ENCODE data around the gene COQ5. TPM values are rescaled to one million over a fixed set of nuclear protein-coding genes. Genes with fewer than 3 reads are reported as not detected.

The COQ5 gene
- total RNA-seq, 1 experiment from 2014 or later: 34.1 TPM

DNA sequence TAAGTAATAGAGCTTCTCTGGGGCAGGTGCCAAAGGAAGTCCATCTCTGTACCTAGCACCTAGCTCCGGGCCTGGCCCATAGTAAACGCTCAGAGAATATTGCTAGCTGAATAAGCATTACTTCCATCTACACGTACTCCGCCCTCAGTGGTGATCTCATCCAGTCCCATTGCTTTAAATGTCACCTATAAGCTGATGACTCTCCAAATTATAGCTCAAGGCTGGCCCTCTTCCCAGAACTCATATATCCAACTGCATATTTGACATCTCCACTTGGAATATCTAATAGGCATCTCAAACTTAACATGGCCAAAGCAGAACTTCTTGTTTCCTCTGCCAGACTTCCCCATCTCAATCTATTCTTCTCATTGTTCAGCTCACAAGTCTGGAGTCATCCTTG lies 39.9 kb downstream of the COQ5 start:
- DNase-seq (ENCODE audit: low read depth, low spot score): no peak
- RAD21 ChIA-PET (ENCODE audit: low non-redundant PET in 1 of 2, low total read pairs in 2 of 2, uncharacterized antibody in 2 of 2, unreplicated experiment in 2 of 2): no interaction called here
- Histone ChIP-seq H3K4me3 (replicated peaks in 1 of 2; ENCODE audit: low read depth in 1 of 2, low read length in 2 of 2) (no peak overlapping the region), H3K79me2 (ENCODE audit: insufficient read depth, low read length) (0 out of 2 replicates have a peak, but pooled peaks cover 3% of the 10 kb centered on the region), H3K27ac (ENCODE audit: low read depth, low read length) (no peak overlapping the region), H3K27me3 (ENCODE audit: insufficient read depth, low read length) (no peaks in the 10 kb centered on the region), H3K4me1 (ENCODE audit: control insufficient read depth in 1 of 2, insufficient read depth in 2 of 2, low read length in 2 of 2) (no peaks in the 10 kb centered on the region), H3K4me2 (ENCODE audit: low read length) (no peak overlapping the region), H3K9me2 (ENCODE audit: insufficient read depth) (no peaks in the 10 kb centered on the region), H3K9ac (ENCODE audit: low read length) (no peak overlapping the region), H3K9me3 (ENCODE audit: control insufficient read depth in 1 of 2, insufficient read depth in 1 of 2, low read depth in 1 of 2, low read length in 2 of 2) (no peaks in the 10 kb centered on the region), H3K36me3 (ENCODE audit: control insufficient read depth in 1 of 2, insufficient read depth in 2 of 2, low read length in 2 of 2) (no peaks in the 10 kb centered on the region; a peak in 2 of 4 replicates), H2AFZ (ENCODE audit: low read depth, low read length, poor library complexity, severe bottlenecking) (no peak overlapping the region), H4K20me1 (ENCODE audit: insufficient read depth) (no peaks in the 10 kb centered on the region)
- ATAC-seq: no peak
- POLR2A ChIA-PET: no interaction called here
- no peak for TF ChIP-seq ZNF274 (IDR thresholded peaks at IDR 0.05; ENCODE audit: low read depth, low read length)
- no peak for TF ChIP-seq CEBPB (IDR thresholded peaks at IDR 0.05; ENCODE audit: low read depth)
- TF ChIP-seq SRF (IDR thresholded peaks at IDR 0.05; ENCODE audit: low read depth): no peak
- TF ChIP-seq POLR2AphosphoS5 (IDR thresholded peaks at IDR 0.05; ENCODE audit: low read depth, low read length): no peak
- TF ChIP-seq, protein P1, sequence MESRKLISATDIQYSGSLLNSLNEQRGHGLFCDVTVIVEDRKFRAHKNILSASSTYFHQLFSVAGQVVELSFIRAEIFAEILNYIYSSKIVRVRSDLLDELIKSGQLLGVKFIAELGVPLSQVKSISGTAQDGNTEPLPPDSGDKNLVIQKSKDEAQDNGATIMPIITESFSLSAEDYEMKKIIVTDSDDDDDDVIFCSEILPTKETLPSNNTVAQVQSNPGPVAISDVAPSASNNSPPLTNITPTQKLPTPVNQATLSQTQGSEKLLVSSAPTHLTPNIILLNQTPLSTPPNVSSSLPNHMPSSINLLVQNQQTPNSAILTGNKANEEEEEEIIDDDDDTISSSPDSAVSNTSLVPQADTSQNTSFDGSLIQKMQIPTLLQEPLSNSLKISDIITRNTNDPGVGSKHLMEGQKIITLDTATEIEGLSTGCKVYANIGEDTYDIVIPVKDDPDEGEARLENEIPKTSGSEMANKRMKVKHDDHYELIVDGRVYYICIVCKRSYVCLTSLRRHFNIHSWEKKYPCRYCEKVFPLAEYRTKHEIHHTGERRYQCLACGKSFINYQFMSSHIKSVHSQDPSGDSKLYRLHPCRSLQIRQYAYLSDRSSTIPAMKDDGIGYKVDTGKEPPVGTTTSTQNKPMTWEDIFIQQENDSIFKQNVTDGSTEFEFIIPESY (IDR thresholded peaks at IDR 0.05; ENCODE audit: extremely low read depth, insufficient replicate concordance, low read length): no peak
- no peak for TF ChIP-seq SP1 (IDR thresholded peaks at IDR 0.05; ENCODE audit: low read depth)
- no peak for TF ChIP-seq EGR1 (IDR thresholded peaks at IDR 0.05; ENCODE audit: low read depth)
- CTCF ChIA-PET: no interaction called here
- BruUV-seq (replicated peaks): no TSS peak
- intact Hi-C loops (cut with micrococcal nuclease): no loop called here

DNA sequence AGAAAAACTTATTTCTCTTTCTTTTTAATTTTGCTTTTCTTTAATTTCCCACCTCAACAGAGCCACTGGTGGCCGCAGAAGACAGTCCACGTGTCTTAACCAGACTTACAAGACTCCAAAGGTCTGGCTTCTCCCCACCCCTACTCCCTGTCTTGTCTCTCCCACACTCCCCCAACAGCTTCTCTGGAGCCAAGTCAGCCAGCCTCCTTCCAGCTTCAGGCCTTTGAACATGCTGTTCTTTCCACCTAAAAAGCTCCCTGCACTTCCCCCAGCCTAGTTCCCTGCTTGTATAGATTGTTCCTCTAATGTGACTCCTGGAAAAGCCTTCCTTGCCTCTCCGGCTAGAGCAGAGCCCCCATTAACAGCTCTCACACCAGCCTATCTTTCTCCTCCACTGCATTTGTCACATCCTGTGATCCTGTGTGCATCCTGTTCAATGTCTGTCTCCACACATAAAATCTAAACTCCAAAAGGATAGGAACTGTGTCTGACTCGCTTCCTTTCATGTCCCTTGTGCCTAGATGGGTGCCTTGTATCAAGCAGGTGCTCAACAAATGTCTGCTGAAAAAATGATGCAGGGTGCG lies 40.8 kb downstream of the COQ5 start:
- Histone ChIP-seq H3K36me3 (ENCODE audit: control insufficient read depth in 1 of 2, insufficient read depth in 2 of 2, low read length in 2 of 2) (no peaks in the 10 kb centered on the region; a peak in 2 of 4 replicates), H3K9ac (ENCODE audit: low read length) (no peak overlapping the region), H3K27me3 (ENCODE audit: insufficient read depth, low read length) (no peaks in the 10 kb centered on the region), H2AFZ (ENCODE audit: low read depth, low read length, poor library complexity, severe bottlenecking) (no peak overlapping the region), H3K9me3 (ENCODE audit: control insufficient read depth in 1 of 2, insufficient read depth in 1 of 2, low read depth in 1 of 2, low read length in 2 of 2) (no peaks in the 10 kb centered on the region), H3K4me1 (ENCODE audit: control insufficient read depth in 1 of 2, insufficient read depth in 2 of 2, low read length in 2 of 2) (no peaks in the 10 kb centered on the region), H3K79me2 (ENCODE audit: insufficient read depth, low read length) (0 out of 2 replicates have a peak, but pooled peaks cover 3% of the 10 kb centered on the region), H3K4me3 (replicated peaks in 1 of 2; ENCODE audit: low read depth in 1 of 2, low read length in 2 of 2) (no peak overlapping the region), H4K20me1 (ENCODE audit: insufficient read depth) (no peaks in the 10 kb centered on the region), H3K27ac (ENCODE audit: low read depth, low read length) (no peak overlapping the region), H3K4me2 (ENCODE audit: low read length) (no peak overlapping the region), H3K9me2 (ENCODE audit: insufficient read depth) (no peaks in the 10 kb centered on the region)
- ATAC-seq (no peak), DNase-seq (ENCODE audit: low read depth, low spot score) (no peak)
- ChIA-PET RAD21 (ENCODE audit: low non-redundant PET in 1 of 2, low total read pairs in 2 of 2, uncharacterized antibody in 2 of 2, unreplicated experiment in 2 of 2) (no interaction called here), CTCF (interaction anchor here (0.5 to 1.0 kb wide), 2 partner anchors 14 to 572 kb away, joined by 3 to 4 read pairs; no protein-coding TSS in a partner anchor), POLR2A (no interaction called here)
- intact Hi-C loops (cut with micrococcal nuclease): no loop called here
- no TSS peak for BruUV-seq (replicated peaks)
- TF ChIP-seq, protein P2, sequence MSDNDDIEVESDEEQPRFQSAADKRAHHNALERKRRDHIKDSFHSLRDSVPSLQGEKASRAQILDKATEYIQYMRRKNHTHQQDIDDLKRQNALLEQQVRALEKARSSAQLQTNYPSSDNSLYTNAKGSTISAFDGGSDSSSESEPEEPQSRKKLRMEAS (IDR thresholded peaks at IDR 0.05): no peak
- TF ChIP-seq SRF (IDR thresholded peaks at IDR 0.05; ENCODE audit: low read depth) (no peak), EGR1 (IDR thresholded peaks at IDR 0.05; ENCODE audit: low read depth) (no peak), RAD21 (IDR thresholded peaks at IDR 0.05; ENCODE audit: low read depth) (no peak), YY1 (IDR thresholded peaks at IDR 0.05; ENCODE audit: extremely low read depth, insufficient replicate concordance, low read depth, low read length) (no peak), CBX3 (IDR thresholded peaks at IDR 0.05; ENCODE audit: low read depth) (no peak), CEBPB (IDR thresholded peaks at IDR 0.05; ENCODE audit: low read depth) (no peak), SIN3A (IDR thresholded peaks at IDR 0.05; ENCODE audit: low read depth) (no peak)
- TF ChIP-seq, protein P1 (IDR thresholded peaks at IDR 0.05; ENCODE audit: extremely low read depth, insufficient replicate concordance, low read length): no peak
- TF ChIP-seq, protein P3, sequence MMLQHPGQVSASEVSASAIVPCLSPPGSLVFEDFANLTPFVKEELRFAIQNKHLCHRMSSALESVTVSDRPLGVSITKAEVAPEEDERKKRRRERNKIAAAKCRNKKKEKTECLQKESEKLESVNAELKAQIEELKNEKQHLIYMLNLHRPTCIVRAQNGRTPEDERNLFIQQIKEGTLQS (IDR thresholded peaks at IDR 0.05): no peak
